GM18867 (cell line): ENCODE measurements around the gene KLF7.

Experiments
- ATAC-seq: cut with Tn5 transposase; IDR thresholded peaks from one replicate; pipeline ENCODE4 v1.9.1; 2021; ENCODE audit warnings: mild to moderate bottlenecking, moderate library complexity; ENCODE audit not compliant: unreplicated experiment

The KLF7 gene

DNA sequence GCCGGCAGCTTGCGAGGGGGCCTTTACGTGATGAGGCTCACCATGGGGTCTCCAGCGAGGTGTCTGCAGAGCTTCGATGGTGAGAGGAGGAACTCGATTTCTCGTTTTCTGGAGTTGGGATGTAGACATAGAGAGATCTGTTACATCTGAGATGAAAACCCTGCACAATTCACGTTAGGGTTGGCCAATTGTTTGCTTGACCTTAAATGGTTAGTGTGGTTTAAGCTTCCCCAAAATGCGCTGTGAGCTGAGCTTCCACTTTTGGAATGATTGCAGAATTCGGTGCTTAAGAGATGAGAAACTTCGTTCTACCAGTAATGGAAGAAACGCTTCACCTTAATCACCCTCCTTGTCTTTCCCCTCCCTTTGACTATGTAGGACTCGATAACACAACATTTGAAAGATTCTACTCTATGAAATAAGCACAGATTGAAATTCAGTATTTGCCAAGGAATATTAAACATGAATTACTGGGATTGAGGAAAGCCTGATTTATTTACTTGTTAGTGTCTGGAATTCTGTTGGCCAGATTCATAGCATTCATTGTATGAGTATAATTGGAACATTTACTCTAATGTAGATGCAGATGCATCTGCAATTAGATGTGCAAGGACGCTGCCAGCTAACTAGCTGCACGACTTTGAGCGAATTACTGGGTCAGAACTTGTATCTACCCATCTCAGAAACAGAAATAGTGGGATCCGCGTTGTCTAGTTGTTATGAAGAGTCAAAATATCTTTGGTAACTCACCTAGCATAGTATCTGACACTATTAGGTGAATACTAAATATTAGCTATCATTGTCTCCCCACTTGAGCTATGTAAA lies 1.6 kb upstream of the KLF7 start:
- no peak for ATAC-seq

DNA sequence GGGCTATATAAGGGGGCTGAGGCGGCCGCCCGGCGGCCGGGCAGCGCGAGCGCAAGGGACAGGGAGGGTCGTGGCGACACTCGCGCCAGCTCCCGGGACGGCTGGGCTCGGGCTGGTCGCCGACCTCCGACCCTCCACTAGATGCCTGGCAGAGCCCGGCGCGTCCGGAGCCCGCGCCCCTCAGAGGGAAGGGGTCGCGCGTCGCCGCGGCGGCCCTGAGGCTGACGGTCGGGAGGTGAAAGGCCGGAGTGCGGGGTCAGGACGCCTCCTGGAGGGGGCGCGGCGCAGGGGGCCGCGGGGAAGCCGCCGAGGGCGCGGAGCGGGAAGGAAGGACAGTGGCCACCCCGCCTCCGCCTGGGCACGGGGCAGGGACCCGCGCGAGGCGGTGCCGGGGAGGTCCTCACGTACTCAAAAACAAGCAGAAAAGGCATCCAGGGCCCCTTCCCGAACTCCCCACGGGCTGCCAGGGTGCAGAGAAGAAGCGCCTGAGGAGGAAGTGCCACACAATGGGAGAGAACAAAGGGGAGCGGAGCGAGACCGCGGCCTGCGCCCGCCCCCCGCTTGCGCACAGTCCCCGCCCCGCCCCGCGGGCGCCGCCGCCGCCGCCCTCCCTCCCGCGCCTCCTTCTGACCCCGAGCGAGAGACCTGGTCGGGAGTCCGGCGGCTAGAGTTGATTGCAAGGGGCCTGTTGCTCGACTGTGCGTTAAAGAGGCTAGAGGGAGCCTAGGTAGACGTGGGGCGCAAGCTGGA lies 776 bp upstream of the KLF7 start:
- ATAC-seq: peak; percentile 55

GRCh38 chr2:207166039-207166348 lies 246 bp upstream of the KLF7 start:
- ATAC-seq: peak; percentile 98

- ATAC-seq: no peak
These were observed 1.5 kb downstream of the KLF7 start for GRCh38 chr2:207164006-207164831.

DNA sequence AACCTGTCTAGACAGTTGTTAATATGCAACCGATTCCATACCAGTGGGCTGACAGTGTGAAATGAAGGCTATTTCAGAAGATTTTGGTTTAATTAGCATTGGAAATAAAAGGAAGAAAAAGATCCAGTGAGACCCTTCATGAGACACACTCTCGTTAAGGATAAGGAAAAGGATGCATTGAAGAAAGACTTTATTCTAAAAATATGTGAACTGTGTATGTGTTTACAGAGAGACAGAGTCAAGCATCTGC lies 2.1 kb downstream of the KLF7 start:
- no peak for ATAC-seq

DNA sequence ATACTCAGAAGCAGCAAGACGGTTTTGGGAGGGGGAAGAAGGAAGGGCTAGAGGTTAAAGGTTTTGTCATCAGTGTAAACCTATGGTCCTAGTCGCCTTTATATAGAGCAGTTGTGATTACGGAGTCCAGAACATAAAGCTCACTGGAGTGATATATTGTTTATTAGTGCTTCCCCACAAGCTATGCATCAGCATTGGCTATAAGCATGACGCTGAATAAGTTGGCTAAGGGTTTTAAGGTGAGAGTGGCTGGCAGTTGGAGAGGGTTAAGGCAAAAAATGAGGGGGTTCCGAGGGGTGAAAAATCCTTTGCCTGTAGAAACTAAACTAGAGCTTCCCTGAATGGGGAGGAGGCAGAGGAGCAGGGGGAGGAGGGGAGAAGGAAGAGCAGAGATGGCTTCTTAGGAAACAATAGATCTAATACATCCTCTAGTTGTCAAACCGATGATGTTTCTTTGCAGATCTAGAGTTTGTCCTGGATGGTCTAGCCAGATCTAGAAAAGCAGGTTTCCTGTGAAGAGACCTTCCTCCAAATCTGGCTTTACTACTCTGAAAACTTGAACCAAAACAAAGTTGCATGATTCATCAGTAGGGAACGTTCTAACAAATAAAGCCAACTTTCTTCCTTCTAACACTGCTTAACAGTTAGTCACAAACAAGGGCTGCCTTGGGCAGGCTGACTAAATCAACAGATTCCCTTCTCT lies 2.5 kb downstream of the KLF7 start:
- ATAC-seq: no peak

DNA sequence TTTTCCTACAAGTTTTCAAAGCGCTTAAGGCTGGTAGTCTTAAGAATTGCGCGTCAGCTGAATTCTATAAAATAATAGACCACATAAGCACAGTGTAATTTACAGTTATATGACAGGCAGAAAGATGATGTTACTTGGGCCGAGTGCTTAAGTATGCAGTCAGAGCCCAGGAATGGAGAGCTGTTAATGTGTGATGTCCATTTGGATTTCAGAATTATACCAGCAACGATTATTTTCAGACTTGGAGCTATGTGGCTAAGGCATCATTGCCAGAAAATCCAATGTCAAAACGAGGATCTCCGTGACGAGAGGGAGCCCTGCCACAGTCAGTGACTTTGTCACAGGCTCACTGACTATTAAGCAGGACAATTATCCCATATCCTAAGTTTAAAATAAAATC lies 3.4 kb downstream of the KLF7 start:
- ATAC-seq: no peak

- no peak for ATAC-seq
These were observed 4.3 kb downstream of the KLF7 start for GRCh38 chr2:207161247-207162123.

- ATAC-seq: no peak
These were observed 5.6 kb downstream of the KLF7 start for GRCh38 chr2:207160115-207160514.

DNA sequence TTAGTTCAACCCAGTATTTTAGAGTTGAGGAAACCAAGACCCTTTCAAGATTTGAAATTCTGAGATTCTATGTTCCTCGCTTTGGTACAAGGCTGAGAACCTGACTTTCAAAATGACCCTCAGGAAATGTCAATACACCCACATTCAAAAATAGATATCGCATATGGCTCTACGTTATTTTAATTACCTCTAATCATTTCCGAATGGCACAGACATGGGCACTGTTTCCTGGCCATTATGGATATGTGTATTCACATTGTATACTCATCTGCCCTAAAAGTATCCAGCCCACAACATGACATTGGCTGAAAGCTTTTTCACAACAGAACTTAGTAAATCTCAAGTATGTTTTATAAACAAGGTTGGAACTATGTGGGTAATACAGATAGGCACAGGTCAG lies 6.7 kb downstream of the KLF7 start:
- ATAC-seq: no peak

- no peak for ATAC-seq
These were observed 8.0 kb downstream of the KLF7 start for GRCh38 chr2:207157731-207158130.

DNA sequence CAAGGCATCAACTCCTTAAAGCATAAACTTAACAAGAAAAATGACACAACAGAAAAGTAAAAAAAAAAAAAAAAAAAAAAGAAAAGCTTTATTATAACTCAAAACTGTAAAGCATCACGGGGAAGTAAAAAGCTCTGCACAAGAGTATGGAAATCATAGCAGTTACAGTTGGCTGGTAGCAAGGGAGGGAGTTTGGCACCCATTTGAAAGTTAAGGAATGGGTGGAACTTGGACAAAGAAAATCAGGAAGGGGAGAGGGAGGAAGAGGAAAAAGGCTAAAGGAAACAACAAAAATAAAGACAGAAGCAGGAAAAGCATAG lies 8.6 kb downstream of the KLF7 start:
- ATAC-seq: no peak

DNA sequence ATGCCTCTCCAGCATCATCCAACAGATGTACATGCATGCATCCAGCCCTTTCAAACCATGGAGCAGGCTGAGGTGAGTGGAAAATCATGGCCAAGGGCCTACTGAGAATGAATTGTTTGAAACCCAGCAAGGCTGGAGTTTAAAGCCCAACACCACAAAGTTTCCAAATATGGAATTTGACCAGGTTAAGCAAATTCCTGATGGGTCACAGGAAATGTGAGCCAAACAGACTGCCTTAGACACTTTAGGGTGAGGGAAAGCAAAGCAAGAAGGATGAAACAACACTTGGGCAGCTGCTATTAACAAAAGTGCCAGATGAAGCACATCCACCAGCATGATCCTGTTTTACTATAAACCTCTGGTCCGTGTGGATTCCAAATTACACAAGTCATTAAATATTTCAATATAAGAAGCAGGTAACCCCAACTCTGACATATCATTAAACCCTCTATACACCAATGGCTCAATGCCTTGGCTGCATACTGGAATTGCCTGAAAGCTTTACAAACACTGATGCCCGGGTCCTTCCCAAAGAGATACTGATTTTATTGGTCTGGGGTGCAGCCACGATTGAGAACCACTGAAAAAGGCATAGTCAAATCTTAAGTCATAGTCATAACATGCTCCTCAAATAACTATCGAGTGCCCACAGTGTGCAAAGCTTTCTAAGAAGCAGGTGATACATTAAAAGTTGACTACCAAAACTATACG lies 9.1 kb downstream of the KLF7 start:
- ATAC-seq: peak; percentile 52

- no peak for ATAC-seq
These were observed 10.0 kb downstream of the KLF7 start for GRCh38 chr2:207155516-207156444.

- ATAC-seq: no peak
These were observed 10.9 kb downstream of the KLF7 start for GRCh38 chr2:207154556-207155510.

GRCh38 chr2:207153266-207153975 lies 12.3 kb downstream of the KLF7 start:
- ATAC-seq: no peak

- no peak for ATAC-seq
These were observed 14.7 kb downstream of the KLF7 start for GRCh38 chr2:207151048-207151447.
